ENCODE data around the gene ATG7.

DNA sequence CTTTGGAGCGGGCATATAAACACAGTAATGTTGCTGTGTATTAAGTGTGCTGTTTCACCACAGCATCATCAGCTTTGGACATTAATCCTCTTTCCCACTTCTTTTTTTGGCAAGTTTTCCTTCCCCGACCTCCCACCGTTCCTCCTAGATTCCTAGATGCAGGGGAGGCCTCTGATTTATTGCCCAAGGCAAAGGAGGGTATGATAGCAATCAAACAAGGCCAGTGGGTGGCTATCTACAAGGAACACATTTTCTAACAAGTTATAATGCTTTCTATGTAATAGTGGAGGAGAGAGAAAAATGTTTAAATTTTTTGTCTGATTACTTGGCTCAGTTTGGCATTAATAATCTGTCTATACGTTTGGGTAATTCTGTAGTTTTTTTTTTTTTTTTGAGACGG, 38.1 kb downstream of the ATG7 start:
- TF ChIP-seq, protein P1, sequence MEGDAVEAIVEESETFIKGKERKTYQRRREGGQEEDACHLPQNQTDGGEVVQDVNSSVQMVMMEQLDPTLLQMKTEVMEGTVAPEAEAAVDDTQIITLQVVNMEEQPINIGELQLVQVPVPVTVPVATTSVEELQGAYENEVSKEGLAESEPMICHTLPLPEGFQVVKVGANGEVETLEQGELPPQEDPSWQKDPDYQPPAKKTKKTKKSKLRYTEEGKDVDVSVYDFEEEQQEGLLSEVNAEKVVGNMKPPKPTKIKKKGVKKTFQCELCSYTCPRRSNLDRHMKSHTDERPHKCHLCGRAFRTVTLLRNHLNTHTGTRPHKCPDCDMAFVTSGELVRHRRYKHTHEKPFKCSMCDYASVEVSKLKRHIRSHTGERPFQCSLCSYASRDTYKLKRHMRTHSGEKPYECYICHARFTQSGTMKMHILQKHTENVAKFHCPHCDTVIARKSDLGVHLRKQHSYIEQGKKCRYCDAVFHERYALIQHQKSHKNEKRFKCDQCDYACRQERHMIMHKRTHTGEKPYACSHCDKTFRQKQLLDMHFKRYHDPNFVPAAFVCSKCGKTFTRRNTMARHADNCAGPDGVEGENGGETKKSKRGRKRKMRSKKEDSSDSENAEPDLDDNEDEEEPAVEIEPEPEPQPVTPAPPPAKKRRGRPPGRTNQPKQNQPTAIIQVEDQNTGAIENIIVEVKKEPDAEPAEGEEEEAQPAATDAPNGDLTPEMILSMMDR (IDR thresholded peaks at IDR 0.05), result no peak
- TF ChIP-seq TCF7L2 (IDR thresholded peaks at IDR 0.05; ENCODE audit: low read depth, low read length), result no peak
- TF ChIP-seq POLR2AphosphoS5 (IDR thresholded peaks at IDR 0.05; ENCODE audit: low read depth, low read length), result no peak
